Measurements from ENCODE around the gene LCP2. TPM values are rescaled to one million over a fixed set of nuclear protein-coding genes. Genes with fewer than 3 reads are reported as not detected.

The LCP2 gene
- total RNA-seq, 2 donors from 2014 or later = 1.6 to 2.6 TPM

GRCh38 chr5:170292179-170293104 lies 5.1 kb downstream of the LCP2 start:
- H3K9me3 ChIP-seq = peaks cover 0 to 10% (median 0%) of the 10 kb centered on the region in 3 donors
- WGBS, 2 donors = 71 to 75% methylated on average over 4 of the region's 4 CpGs
- no peaks in the 10 kb centered on the region for H3K4me1 ChIP-seq
- no peaks in the 10 kb centered on the region for H3K27me3 ChIP-seq
- no peak for DNase-seq
- intact Hi-C loops (cut with DNase I) = no loop called here
- H3K4me3 ChIP-seq = no peak overlapping the region
- H3K27ac ChIP-seq = no peak overlapping the region
- TF ChIP-seq POLR2A (IDR thresholded peaks at IDR 0.05) = no peak
- no peak for TF ChIP-seq CTCF (IDR thresholded peaks at IDR 0.05)
- no peaks in the 10 kb centered on the region for H3K36me3 ChIP-seq (replicated peaks in 1 of 2; ENCODE audit: insufficient read depth in 1 of 2, low read depth in 2 of 2)
- ATAC-seq = no peak

- Histone ChIP-seq H3K27ac (no peak overlapping the region), H3K9me3 (peaks cover 0 to 10% (median 0%) of the 10 kb centered on the region in 3 donors), H3K4me1 (no peaks in the 10 kb centered on the region), H3K36me3 (replicated peaks in 1 of 2; ENCODE audit: insufficient read depth in 1 of 2, low read depth in 2 of 2) (no peaks in the 10 kb centered on the region), H3K27me3 (no peaks in the 10 kb centered on the region), H3K4me3 (no peak overlapping the region)
- intact Hi-C loops (cut with DNase I) = no loop called here
- TF ChIP-seq POLR2A (IDR thresholded peaks at IDR 0.05) (no peak), CTCF (IDR thresholded peaks at IDR 0.05) (no peak)
- DNase-seq = no peak
- no peak for ATAC-seq
- WGBS, 2 donors = 54 to 56% methylated on average over 3 of the region's 3 CpGs
Observed at GRCh38 chr5:170290498-170290897, 7.1 kb downstream of the LCP2 start.

- 44 to 51% methylated on average over 4 of the region's 4 CpGs for WGBS, 2 donors
- no peak for TF ChIP-seq CTCF (IDR thresholded peaks at IDR 0.05)
- no peak for TF ChIP-seq POLR2A (IDR thresholded peaks at IDR 0.05)
- H3K4me3 ChIP-seq = no peak overlapping the region
- H3K4me1 ChIP-seq = no peaks in the 10 kb centered on the region
- H3K27ac ChIP-seq = peak overlapping the region in 2 of 4 donors; percentile 6 to 35
- peaks cover 0 to 10% (median 0%) of the 10 kb centered on the region in 3 donors for H3K9me3 ChIP-seq
- peak; percentile 57 for ATAC-seq
- peak in 1 of 4 donors; percentile 51 for DNase-seq
- no peaks in the 10 kb centered on the region for H3K27me3 ChIP-seq
- no peaks in the 10 kb centered on the region for H3K36me3 ChIP-seq (replicated peaks in 1 of 2; ENCODE audit: insufficient read depth in 1 of 2, low read depth in 2 of 2)
- intact Hi-C loops (cut with DNase I) = no loop called here
Observed at GRCh38 chr5:170289764-170290163, 7.8 kb downstream of the LCP2 start.

GRCh38 chr5:170289121-170289520 lies 8.5 kb downstream of the LCP2 start:
- 61 to 78% methylated on average over 3 of the region's 3 CpGs for WGBS, 2 donors
- DNase-seq (no peak), ATAC-seq (no peak)
- Histone ChIP-seq H3K4me3 (no peak overlapping the region), H3K27me3 (no peaks in the 10 kb centered on the region), H3K36me3 (replicated peaks in 1 of 2; ENCODE audit: insufficient read depth in 1 of 2, low read depth in 2 of 2) (no peaks in the 10 kb centered on the region), H3K4me1 (no peaks in the 10 kb centered on the region), H3K9me3 (peaks cover 0 to 10% (median 0%) of the 10 kb centered on the region in 3 donors), H3K27ac (no peak overlapping the region)
- no peak for TF ChIP-seq CTCF (IDR thresholded peaks at IDR 0.05)
- no peak for TF ChIP-seq POLR2A (IDR thresholded peaks at IDR 0.05)
- intact Hi-C loops (cut with DNase I) = no loop called here
